IPS-18c (cell line): ENCODE data around the gene SLC25A52.
"Not testable (repeated sequence)": the region's sequence is repeated elsewhere in the genome, so short reads cannot be mapped to it uniquely, and the experiment has no call there.

Source experiments
- H3K4me3 ChIP-seq: 2 replicates; pipeline ENCODE4 v1.7.0; 2013; ENCODE audit warnings: low read depth, mild to moderate bottlenecking, low read length, moderate library complexity; ENCODE audit not compliant: insufficient read depth
- H3K9me3 ChIP-seq: one replicate; pipeline ENCODE4 v1.6.1; 2013; ENCODE audit warnings: mild to moderate bottlenecking, low read length, moderate library complexity; ENCODE audit not compliant: control insufficient read depth, insufficient read depth

Gene SLC25A52, protein sequence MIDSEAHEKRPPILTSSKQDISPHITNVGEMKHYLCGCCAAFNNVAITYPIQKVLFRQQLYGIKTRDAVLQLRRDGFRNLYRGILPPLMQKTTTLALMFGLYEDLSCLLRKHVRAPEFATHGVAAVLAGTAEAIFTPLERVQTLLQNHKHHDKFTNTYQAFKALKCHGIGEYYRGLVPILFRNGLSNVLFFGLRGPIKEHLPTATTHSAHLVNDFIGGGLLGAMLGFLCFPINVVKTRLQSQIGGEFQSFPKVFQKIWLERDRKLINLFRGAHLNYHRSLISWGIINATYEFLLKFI

GRCh38 chr18:31760695-31761094, at the start of gene SLC25A52:
TSS of gene SLC25A52 (minus strand) at chr18:31760880. CDS start at chr18:31760661, 219 bp downstream.
- Histone ChIP-seq H3K4me3 (no peak within 1 kb of the TSS), H3K9me3 (no peaks in the 10 kb centered on the region)

DNA sequence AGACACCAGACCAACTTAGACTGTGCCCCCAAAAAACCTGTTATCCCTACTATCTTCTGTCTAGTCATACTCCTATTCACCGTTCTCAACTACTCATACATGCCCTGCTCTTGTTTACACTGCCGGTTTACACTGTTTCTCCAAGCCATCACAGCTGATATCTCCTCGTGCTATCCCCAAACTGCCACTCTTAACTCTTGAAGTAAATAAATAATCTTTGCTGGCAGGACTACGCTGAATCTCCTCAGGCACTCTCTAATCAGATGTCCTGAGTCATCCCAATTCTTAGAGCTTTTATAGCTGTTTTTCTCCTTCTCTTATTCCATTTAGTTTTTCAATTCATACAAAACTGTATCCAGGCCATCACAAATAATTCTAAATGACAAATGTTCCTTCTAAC, 48.4 kb upstream of the SLC25A52 start:
- H3K4me3 ChIP-seq, H3K9me3 ChIP-seq: not testable (repeated sequence)

- Histone ChIP-seq H3K4me3 (no peak overlapping the region), H3K9me3 (no peaks in the 10 kb centered on the region)
These were observed 40.4 kb upstream of the SLC25A52 start for GRCh38 chr18:31801078-31801477.

- H3K9me3 ChIP-seq, H3K4me3 ChIP-seq: not testable (repeated sequence)
These were observed 38.6 kb upstream of the SLC25A52 start for GRCh38 chr18:31799257-31799656.

DNA sequence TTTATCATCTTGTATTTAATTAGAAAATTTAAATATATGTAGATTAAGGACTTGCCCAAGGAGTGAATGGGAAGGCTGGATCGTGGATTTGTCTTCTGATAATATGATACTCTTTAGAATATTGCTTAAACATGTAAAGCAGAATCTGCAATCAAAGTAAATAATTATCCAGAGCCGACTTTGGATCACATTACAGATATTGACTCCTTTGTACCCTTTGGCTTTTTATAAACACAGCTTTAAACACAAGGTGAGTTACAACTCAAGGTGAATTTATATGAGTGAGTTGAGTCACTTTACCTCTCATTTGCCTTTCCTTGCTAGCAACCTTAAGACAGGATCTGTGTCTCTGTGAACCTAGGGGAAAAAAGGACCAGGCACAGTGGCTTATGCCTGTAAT, 37.7 kb upstream of the SLC25A52 start:
- H3K4me3 ChIP-seq, result no peak overlapping the region
- H3K9me3 ChIP-seq, result no peaks in the 10 kb centered on the region

- Histone ChIP-seq H3K9me3 (no peaks in the 10 kb centered on the region), H3K4me3 (no peak overlapping the region)
These were observed 35.1 kb upstream of the SLC25A52 start for GRCh38 chr18:31795747-31796146.

DNA sequence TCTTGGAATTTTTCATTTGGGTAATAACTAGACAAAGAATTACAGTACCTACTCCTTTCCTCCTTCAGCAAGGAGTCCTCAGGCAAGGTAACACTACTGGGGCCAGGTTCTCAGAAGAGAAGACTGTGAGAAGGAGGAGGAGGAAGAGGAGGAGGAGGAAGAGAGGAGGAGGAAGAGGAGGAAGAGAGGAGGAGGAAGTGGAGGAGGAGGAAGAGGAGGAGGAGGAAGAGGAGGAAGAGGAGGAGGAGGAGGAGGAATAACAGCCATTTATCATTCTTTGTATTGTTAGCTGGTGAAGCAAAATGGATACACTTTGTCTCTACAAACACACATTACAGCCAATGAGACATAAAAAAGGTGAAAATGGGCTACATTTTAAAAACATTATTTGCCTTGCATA, 32.9 kb upstream of the SLC25A52 start:
- H3K4me3 ChIP-seq, result no peak overlapping the region
- H3K9me3 ChIP-seq, result no peaks in the 10 kb centered on the region

- Histone ChIP-seq H3K9me3 (no peaks in the 10 kb centered on the region), H3K4me3 (no peak overlapping the region)
These were observed 31.9 kb upstream of the SLC25A52 start for GRCh38 chr18:31792580-31792911.

DNA sequence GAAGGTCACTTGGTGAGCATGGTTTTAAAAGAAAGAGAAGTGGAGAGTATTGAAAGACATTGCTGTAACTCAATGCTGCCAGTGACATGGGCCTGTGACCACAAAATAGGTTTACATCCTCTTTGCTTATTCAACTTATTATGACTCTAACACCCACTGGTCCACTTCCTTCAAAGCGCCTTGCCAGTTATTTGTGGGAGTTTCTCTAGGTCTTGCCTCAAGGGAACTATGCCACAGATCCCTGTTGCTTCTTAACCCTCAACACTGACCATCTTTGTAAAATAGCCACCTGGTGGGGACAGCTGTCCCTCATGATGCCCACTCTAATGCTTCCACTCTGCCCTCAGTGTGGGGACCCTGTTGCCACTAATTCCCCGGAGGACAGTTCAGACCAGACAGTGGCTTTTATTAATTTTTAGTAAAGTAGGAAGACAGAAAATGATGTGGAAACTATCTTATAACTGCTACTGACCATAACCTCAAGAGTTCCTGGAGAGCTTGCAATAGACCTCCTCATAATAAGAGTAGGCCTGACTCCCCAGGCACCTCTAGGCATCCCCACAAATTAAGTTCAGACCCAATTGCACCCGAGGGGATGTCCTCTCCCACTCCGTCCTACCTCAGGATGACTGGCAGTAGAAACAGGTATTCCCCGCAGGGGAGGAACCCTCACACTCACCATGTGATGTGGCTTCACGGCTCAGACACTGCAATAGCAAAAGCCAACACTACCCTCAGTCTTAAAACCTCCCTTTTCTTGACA, 31.3 kb upstream of the SLC25A52 start:
- Histone ChIP-seq H3K9me3 (no peaks in the 10 kb centered on the region), H3K4me3 (no peak overlapping the region)

DNA sequence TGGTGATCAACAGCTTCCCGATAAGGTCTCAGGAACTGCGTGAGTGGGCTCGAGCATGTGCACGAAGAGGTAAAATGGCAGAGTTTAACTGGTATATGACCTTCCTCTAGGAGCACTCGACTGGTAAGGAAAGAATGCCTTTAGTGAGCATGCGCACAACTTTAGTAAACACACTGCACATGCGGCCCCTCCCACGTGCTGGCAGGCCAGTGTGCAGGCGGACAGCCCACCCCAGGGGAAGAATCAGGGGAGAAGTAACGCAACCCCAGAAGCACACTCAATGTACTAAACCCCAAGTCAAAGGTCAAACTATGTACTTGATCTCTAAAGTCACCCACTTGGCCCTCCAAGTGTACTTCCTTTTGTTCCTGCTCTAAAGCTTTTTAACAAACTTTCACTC, 28.7 kb upstream of the SLC25A52 start:
- H3K9me3 ChIP-seq, result no peaks in the 10 kb centered on the region
- no peak overlapping the region for H3K4me3 ChIP-seq

GRCh38 chr18:31783059-31783458, 22.4 kb upstream of the SLC25A52 start:
- Histone ChIP-seq H3K9me3 (peaks cover 3% of the 10 kb centered on the region), H3K4me3 (no peak overlapping the region)

DNA sequence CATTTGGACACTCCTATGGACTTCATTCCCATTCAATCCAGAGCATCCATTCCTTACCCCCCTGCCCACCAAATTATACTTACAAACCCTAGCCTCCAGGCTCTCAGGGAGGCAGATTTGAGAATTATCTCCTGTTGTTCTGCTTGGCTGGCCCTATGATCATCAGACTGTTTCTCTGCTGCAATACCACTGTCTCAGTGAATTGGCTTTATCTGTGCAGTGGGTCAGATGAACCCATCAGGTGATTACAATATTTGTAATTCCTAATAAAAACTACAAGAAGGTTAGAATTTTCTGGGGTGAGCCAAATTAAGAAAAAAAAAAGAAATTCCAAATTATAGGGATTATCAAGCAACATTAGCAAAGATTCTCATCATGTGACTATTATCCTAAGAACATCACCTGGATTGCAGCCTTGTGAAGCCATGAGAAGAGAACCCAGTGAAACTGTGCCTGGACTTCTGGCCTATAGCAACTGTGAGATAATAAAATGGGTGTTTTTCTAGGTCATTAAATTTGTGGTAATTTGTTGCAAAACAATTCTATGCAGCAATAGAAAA, 17.8 kb upstream of the SLC25A52 start:
- Histone ChIP-seq H3K9me3 (peaks cover 6% of the 10 kb centered on the region), H3K4me3 (no peak overlapping the region)

DNA sequence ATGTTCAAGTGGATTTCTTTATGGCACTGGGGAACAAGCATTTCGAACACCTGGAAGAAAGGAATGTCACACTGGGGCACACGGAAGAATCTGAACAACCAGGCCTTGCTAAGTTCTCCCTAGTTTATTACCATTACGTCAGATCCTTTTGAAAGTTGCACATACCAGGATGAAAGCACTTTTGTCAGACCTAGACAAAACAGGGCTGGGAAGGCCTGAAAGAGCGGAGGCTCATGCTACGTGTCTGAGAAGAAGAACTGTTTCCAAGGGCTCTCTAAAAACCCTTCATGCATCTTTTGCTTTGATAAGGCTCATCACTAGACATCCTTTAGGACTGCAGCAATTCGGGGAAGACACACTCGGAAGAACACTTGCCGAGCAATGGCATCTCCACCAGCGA, 15.4 kb upstream of the SLC25A52 start:
- Histone ChIP-seq H3K9me3 (peaks cover 6% of the 10 kb centered on the region), H3K4me3 (no peak overlapping the region)

- Histone ChIP-seq H3K4me3 (no peak overlapping the region), H3K9me3 (peaks cover 6% of the 10 kb centered on the region)
These were observed 14.3 kb upstream of the SLC25A52 start for GRCh38 chr18:31774962-31775361.

DNA sequence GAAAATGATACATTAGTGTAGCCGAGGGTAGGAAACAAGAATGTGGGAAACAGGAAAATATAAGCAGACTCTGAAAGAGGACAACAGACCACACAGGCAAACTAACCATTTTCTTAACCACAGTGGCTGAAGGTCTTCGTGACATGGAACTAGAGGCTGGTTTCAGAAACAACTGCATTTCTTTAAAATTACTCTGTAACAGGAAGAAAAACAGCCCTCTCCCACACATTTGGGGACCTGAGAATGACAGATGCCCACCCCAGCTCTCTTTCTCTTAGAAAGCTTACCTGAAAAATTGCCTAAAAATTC, 13.8 kb upstream of the SLC25A52 start:
- H3K4me3 ChIP-seq, result no peak overlapping the region
- peaks cover 6% of the 10 kb centered on the region for H3K9me3 ChIP-seq

DNA sequence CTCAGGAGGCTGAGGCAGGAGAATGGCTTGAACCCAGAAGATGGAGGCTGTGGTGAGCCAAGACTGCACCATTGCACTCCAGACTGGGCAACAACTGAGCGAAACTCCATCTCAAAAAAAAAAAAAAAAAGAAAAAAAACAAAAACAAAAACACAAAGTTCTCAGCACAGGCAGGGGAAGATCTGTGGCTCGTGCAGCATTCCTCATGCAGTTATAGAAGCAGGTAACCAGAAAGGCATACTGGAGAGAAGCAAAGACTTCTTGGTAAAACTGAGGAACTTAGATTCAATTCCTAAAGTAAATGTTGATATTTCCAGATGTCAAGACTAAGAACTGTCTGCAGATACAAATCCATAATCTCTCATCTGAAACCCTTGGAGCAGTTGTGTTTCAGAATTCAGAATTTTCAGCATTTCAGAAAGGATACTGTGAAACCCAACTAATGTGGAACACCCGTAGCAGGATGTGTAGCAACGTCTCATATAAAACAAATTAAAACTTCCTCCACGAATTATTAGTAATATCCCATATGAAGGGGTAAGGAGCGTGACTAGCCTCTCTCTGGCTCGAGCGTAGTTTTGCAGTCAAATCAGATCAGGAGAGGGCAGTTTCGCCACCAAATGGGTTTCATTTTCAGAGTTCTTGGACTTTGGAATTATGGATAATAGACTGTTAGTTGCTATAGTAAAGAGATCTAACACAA, 13.2 kb upstream of the SLC25A52 start:
- Histone ChIP-seq H3K9me3 (peaks cover 6% of the 10 kb centered on the region), H3K4me3 (no peak overlapping the region)

DNA sequence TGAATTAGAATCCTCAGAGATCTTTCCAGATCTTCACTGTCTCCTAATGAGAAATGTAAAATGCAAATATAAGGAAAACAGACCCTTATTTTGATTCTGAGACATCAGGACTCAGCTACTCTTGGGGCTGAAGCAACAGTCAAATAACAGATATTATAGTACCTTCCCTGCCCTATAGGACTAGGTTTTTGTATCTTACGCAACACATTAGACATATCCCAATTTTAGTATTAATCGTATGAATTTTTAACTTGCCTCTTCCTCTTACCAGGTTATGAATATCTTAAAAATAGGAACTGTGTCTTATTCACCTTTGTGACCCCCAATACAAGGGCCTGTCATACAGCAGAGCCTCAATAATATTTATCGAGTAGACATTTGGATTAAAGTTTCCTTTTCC, 12.0 kb upstream of the SLC25A52 start:
- H3K9me3 ChIP-seq, result no peaks in the 10 kb centered on the region
- no peak overlapping the region for H3K4me3 ChIP-seq

- no peaks in the 10 kb centered on the region for H3K9me3 ChIP-seq
- no peak overlapping the region for H3K4me3 ChIP-seq
These were observed 10.4 kb downstream of the SLC25A52 start for GRCh38 chr18:31750273-31750672.
